Endothelial cell of umbilical vein (primary cell): ENCODE measurements around the gene NUPR1. TPM values are rescaled to one million over a fixed set of nuclear protein-coding genes. Genes with fewer than 3 reads are reported as not detected.

ENCODE experiments used
- BruUV-seq: library from RNA; stranded (reverse); fragments of 400-500 nt; replicated peaks from 2 replicates; lab custom pipeline; 2021; lab: Mats Ljungman, UMichigan
- CTCF ChIA-PET: fragments of 300-600, 350-600 bp; sonication (Branson Sonifier 250); formaldehyde crosslinking; loops from one replicate; lab custom pipeline; 2021; ENCODE audit warnings: antibody characterized with exemption, inconsistent platforms; lab: Charles Lee
- POLR2A ChIA-PET: fragments of 300-600, 350-600 bp; sonication (Branson Sonifier 250); formaldehyde crosslinking; loops from one replicate; lab custom pipeline; 2021; ENCODE audit warnings: antibody characterized with exemption, inconsistent platforms; lab: Charles Lee
- DNase-seq: peaks from one replicate; pipeline ENCODE4 v3.0.0-alpha.2; 2011; ENCODE audit warnings: low read depth, low spot score
- FAIRE-seq: peaks from 2 replicates; lab custom pipeline; 2011; peaks lifted over from hg19 to GRCh38; lab: Jason Lieb, UNC
- H2AFZ ChIP-seq: 2 replicates; pipeline ENCODE4 v1.6.0; 2012; ENCODE audit warnings: low read depth, low read length, control low read depth, inconsistent platforms
- H3K27ac ChIP-seq: 2 replicates; pipeline ENCODE4 v1.5.1; 2011; ENCODE audit warnings: low read depth, mild to moderate bottlenecking, control low read depth, low read length, moderate library complexity; ENCODE audit not compliant: insufficient read depth
- H3K27me3 ChIP-seq, 2 experiments: 2 replicates each; pipeline versions ENCODE4 v1.6.0 to v1.6.1; 2011; ENCODE audit warnings: low read length in 2 of 2, mixed read lengths in 1 of 2; ENCODE audit not compliant: control insufficient read depth in 2 of 2, insufficient read depth in 2 of 2
- H3K36me3 ChIP-seq, 2 experiments: 2 replicates in 1 of 2; 3 replicates in 1 of 2; pipeline ENCODE4 v1.5.1; 2011; ENCODE audit warnings: low read length in 2 of 2, mild to moderate bottlenecking in 1 of 2, moderate library complexity in 1 of 2; ENCODE audit not compliant: control insufficient read depth in 2 of 2, insufficient read depth in 2 of 2; ENCODE audit errors: extremely low read depth in 1 of 2
- H3K4me1 ChIP-seq: 3 replicates; pipeline ENCODE4 v1.5.1; 2011; ENCODE audit warnings: mild to moderate bottlenecking, low read length; ENCODE audit not compliant: control insufficient read depth, insufficient read depth; ENCODE audit errors: extremely low read depth
- H3K4me2 ChIP-seq: 2 replicates; pipeline ENCODE4 v1.6.1; 2011; ENCODE audit warnings: low read length, control low read depth, mixed read lengths; ENCODE audit not compliant: insufficient read depth
- H3K4me3 ChIP-seq, 3 experiments: fragments of 200-600 bp in 1 of 3; sonication (generic), shearing (Covaris generic) in 1 of 3; replicated peaks in 1 of 3; 2 replicates each; pipeline ENCODE4 v1.5.1; 2011 to 2016; ENCODE audit warnings: control low read depth in 3 of 3, low read length in 3 of 3, mild to moderate bottlenecking in 2 of 3, inconsistent platforms in 1 of 3, low read depth in 1 of 3, moderate library complexity in 1 of 3; ENCODE audit not compliant: insufficient read depth in 1 of 3
- H3K79me2 ChIP-seq: 2 replicates; pipeline ENCODE4 v1.6.0; 2012; ENCODE audit warnings: low read length, inconsistent platforms; ENCODE audit not compliant: control insufficient read depth, insufficient read depth
- H3K9ac ChIP-seq: replicated peaks from 2 replicates; pipeline ENCODE3; 2011; ENCODE audit warnings: low read length, control low read depth; ENCODE audit not compliant: insufficient read depth; ENCODE audit errors: extremely low read depth
- H3K9me1 ChIP-seq: replicated peaks from 3 replicates; pipeline ENCODE4 v1.6.0; 2011; ENCODE audit warnings: mild to moderate bottlenecking, low read length; ENCODE audit not compliant: control insufficient read depth, insufficient read depth; ENCODE audit errors: extremely low read depth
- H3K9me3 ChIP-seq: replicated peaks from 2 replicates; pipeline ENCODE4 v1.5.1; 2012; ENCODE audit warnings: low read length, inconsistent platforms; ENCODE audit not compliant: control insufficient read depth, insufficient read depth
- H4K20me1 ChIP-seq: replicated peaks from 2 replicates; pipeline ENCODE3; 2011; ENCODE audit warnings: mild to moderate bottlenecking, low read length; ENCODE audit not compliant: control insufficient read depth, insufficient read depth; ENCODE audit errors: extremely low read depth
- EZH2 ChIP-seq: IDR thresholded peaks from 2 replicates; pipeline ENCODE4 v1.6.1; 2012; ENCODE audit warnings: borderline replicate concordance, low read depth, mild to moderate bottlenecking, moderate library complexity, low read length, inconsistent platforms; ENCODE audit not compliant: severe bottlenecking
- FOS ChIP-seq: IDR thresholded peaks from 2 replicates; pipeline ENCODE4 v1.6.1; 2011; ENCODE audit warnings: mild to moderate bottlenecking, low read length, moderate library complexity, borderline replicate concordance; ENCODE audit not compliant: insufficient read depth
- GATA2 ChIP-seq: IDR thresholded peaks from 2 replicates; pipeline ENCODE4 v1.7.0; 2011; ENCODE audit warnings: low read depth, mild to moderate bottlenecking, moderate library complexity, mixed read lengths, low read length; ENCODE audit not compliant: insufficient read length, insufficient read depth
- JUN ChIP-seq: IDR thresholded peaks from 2 replicates; pipeline ENCODE4 v1.6.1; 2011; ENCODE audit warnings: borderline replicate concordance, low read depth; ENCODE audit not compliant: insufficient read length, insufficient read depth
- MYC ChIP-seq: IDR thresholded peaks from one replicate; pipeline ENCODE4 v1.6.1; 2011; ENCODE audit warnings: mild to moderate bottlenecking, low read depth, low read length
- POLR2A ChIP-seq: IDR thresholded peaks from 2 replicates; pipeline ENCODE4 v1.6.1; 2012; ENCODE audit warnings: low read depth, mild to moderate bottlenecking, control low read depth, low read length
- POLR2AphosphoS5 ChIP-seq: IDR thresholded peaks from 2 replicates; pipeline ENCODE4 v1.6.1; 2012; ENCODE audit warnings: low read depth, mild to moderate bottlenecking, control low read depth, low read length, moderate library complexity; ENCODE audit not compliant: insufficient read depth
- dilution Hi-C: fragments of 300-500 bp; cut with MboI; formaldehyde crosslinking; loops from one replicate; pipeline ENCODE4 v1.15.0; 2019; ENCODE audit warnings: low sequenced_read_pairs; ENCODE audit not compliant: extremely low pct_ligation_motif_present
- intact Hi-C: fragments of 100-400 bp; cut with micrococcal nuclease; formaldehyde crosslinking; loops from one replicate; pipeline ENCODE4 v1.10.0; 2022
- polyA plus RNA-seq, 4 experiments: library from polyadenylated mRNA; depleted of rRNA in 3 of 4; stranded (reverse) in 3 of 4; unstranded in 1 of 4; fragments of >200 nt; gene quantifications; 2 replicates each; pipeline versions ENCODE4 v1.2.1 to v1.2.3, GENCODE V29; 2011 to 2012; ENCODE audit warnings: missing spikeins in 1 of 4
- total RNA-seq: library from RNA; stranded (reverse); gene quantifications from 2 replicates; pipeline ENCODE4 v1.2.3, GENCODE V29; 2021
- TF ChIP-seq, protein P1 (sequence below): IDR thresholded peaks from 2 replicates; pipeline ENCODE4 v1.6.1; 2011; ENCODE audit not compliant: insufficient read depth, insufficient read length
- TF ChIP-seq, protein P2 (sequence below), 2 donors: IDR thresholded peaks; 1 replicate in 1 of 2; 2 replicates in 1 of 2; pipeline ENCODE4 v1.5.1; 2011; ENCODE audit warnings: low read length in 2 of 2, mild to moderate bottlenecking in 2 of 2, moderate library complexity in 2 of 2, control low read depth in 1 of 2, inconsistent platforms in 1 of 2, low read depth in 1 of 2; ENCODE audit not compliant: insufficient read depth in 1 of 2; ENCODE audit errors: extremely low read depth in 1 of 2

NUPR1 gene
- total and polyA plus RNA-seq, 2 donors (not counting 3 experiments of a cell fraction or from before 2014, with no cell fraction given), result 1.8 to 4.9 TPM

DNA sequence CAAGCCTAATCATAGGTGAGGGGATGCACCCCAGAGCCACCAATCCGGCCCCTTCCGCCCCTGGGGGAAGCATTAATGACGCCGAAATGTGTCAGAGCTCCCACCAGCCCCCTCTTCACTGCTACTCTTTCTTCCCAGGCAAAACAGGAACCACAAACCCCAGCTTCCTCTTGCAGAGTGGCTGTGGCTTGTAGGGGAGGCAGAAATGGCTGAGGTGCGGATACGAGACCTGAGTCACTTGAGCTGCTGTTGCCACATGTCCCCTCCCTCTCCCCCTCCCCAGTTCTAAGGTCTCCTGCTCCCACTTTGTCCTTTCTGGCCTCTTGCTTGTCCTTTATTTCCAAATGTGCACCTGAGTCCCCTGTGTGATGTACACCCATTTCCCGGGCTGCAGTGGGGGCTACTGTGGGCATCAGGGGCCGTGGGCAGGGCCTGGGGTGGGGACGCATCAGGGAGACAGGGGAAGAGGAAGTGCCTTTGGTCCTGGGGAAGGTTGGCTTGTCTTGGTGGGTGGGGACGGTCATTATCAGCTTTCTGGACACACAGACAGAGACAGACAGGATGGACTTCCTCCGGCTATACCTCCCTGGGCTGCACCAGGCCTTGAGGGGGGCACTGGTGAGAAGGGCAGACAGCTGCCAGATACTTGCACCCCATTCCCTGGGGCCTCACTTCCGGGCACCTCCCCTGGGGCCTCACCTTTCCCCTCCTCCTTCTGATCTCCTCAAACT lies 44.5 kb downstream of the NUPR1 start, which contains the start of gene APOBR:
Gene APOBR (plus strand): TSS at position 523 of the 731 bp plus-strand sequence. CDS start 39 bp downstream, at position 562.
- no peaks in the 10 kb centered on the region for H4K20me1 ChIP-seq
- TF ChIP-seq, protein P1, sequence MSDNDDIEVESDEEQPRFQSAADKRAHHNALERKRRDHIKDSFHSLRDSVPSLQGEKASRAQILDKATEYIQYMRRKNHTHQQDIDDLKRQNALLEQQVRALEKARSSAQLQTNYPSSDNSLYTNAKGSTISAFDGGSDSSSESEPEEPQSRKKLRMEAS, result no peak
- TF ChIP-seq JUN (no peak), GATA2 (no peak), EZH2 (no peak), FOS (no peak), MYC (no peak), POLR2A (no peak), POLR2AphosphoS5 (no peak)
- TF ChIP-seq, protein P2, sequence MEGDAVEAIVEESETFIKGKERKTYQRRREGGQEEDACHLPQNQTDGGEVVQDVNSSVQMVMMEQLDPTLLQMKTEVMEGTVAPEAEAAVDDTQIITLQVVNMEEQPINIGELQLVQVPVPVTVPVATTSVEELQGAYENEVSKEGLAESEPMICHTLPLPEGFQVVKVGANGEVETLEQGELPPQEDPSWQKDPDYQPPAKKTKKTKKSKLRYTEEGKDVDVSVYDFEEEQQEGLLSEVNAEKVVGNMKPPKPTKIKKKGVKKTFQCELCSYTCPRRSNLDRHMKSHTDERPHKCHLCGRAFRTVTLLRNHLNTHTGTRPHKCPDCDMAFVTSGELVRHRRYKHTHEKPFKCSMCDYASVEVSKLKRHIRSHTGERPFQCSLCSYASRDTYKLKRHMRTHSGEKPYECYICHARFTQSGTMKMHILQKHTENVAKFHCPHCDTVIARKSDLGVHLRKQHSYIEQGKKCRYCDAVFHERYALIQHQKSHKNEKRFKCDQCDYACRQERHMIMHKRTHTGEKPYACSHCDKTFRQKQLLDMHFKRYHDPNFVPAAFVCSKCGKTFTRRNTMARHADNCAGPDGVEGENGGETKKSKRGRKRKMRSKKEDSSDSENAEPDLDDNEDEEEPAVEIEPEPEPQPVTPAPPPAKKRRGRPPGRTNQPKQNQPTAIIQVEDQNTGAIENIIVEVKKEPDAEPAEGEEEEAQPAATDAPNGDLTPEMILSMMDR (IDR thresholded peaks at IDR 0.05; ENCODE audit: extremely low read depth in 1 of 2, insufficient read depth in 1 of 2, low read depth in 1 of 2, low read length in 2 of 2), result no peak
- H3K9me3 ChIP-seq, result no peaks in the 10 kb centered on the region
- CTCF ChIA-PET, result interaction anchor here (0.6 kb wide), 1 partner anchor 16 kb away, joined by 3 read pairs; no protein-coding TSS in a partner anchor
- H3K9me1 ChIP-seq, result no peaks in the 10 kb centered on the region
- H3K27ac ChIP-seq, result no peak within 1 kb of the TSS
- no peak within 1 kb of the TSS for H3K4me3 ChIP-seq
- no TSS peak for BruUV-seq
- H3K36me3 ChIP-seq, result peaks cover 0 to under 1% of the 10 kb centered on the region in 2 experiments
- no peak within 1 kb of the TSS for H2AFZ ChIP-seq
- peaks cover 3% of the 10 kb centered on the region for H3K79me2 ChIP-seq
- H3K4me2 ChIP-seq, result no peak within 1 kb of the TSS
- no peak for DNase-seq
- H3K27me3 ChIP-seq, result no peaks in the 10 kb centered on the region
- intact Hi-C loops (no loop called here), dilution Hi-C loops (no loop called here)
- peaks cover 2% of the 10 kb centered on the region for H3K4me1 ChIP-seq
- no peak within 1 kb of the TSS for H3K9ac ChIP-seq
- POLR2A ChIA-PET, result no interaction called here
- no peak for FAIRE-seq
